Osteocyte (in vitro differentiated cells): Measurements from ENCODE around the gene KRT5. TPM values are rescaled to one million over a fixed set of nuclear protein-coding genes. Genes with fewer than 3 reads are reported as not detected.
A peak's percentile ranks its signal among the peaks of the same experiment; 100 is the strongest.

Experiments
- DNase-seq: peaks from one replicate; pipeline ENCODE4 v3.0.0; 2021; ENCODE audit warnings: mixed read lengths; ENCODE audit not compliant: unreplicated experiment; ENCODE audit errors: extremely low spot score
- H3K27ac Mint-ChIP-seq: one replicate; pipeline ENCODE4 v1.8.0; 2021; ENCODE audit warnings: mild to moderate bottlenecking, mixed read lengths; ENCODE audit not compliant: unreplicated experiment
- H3K27me3 Mint-ChIP-seq: one replicate; pipeline ENCODE4 v1.8.0; 2021; ENCODE audit warnings: mixed read lengths; ENCODE audit not compliant: unreplicated experiment
- H3K36me3 Mint-ChIP-seq: one replicate; pipeline ENCODE4 v1.8.0; 2021; ENCODE audit warnings: mixed read lengths; ENCODE audit not compliant: unreplicated experiment
- H3K4me1 Mint-ChIP-seq: one replicate; pipeline ENCODE4 v1.8.0; 2021; ENCODE audit warnings: mixed read lengths; ENCODE audit not compliant: unreplicated experiment
- H3K4me3 Mint-ChIP-seq: one replicate; pipeline ENCODE4 v1.8.0; 2021; ENCODE audit warnings: mild to moderate bottlenecking, moderate library complexity, mixed read lengths; ENCODE audit not compliant: unreplicated experiment
- H3K9me3 Mint-ChIP-seq: one replicate; pipeline ENCODE4 v1.8.0; 2021; ENCODE audit warnings: mixed read lengths; ENCODE audit not compliant: unreplicated experiment
- total RNA-seq: library from RNA; stranded (reverse); gene quantifications from 2 replicates; pipeline ENCODE4 v1.2.1, GENCODE V29; 2021
- TF ChIP-seq, protein P1 (sequence below): fragments of 200-600 bp; sonication (generic); IDR thresholded peaks from 2 replicates; pipeline ENCODE4 v1.5.0; 2021; ENCODE audit warnings: antibody characterized with exemption, mild to moderate bottlenecking, moderate library complexity

Gene KRT5
- total RNA-seq, 1 donor from 2014 or later, result not detected

DNA sequence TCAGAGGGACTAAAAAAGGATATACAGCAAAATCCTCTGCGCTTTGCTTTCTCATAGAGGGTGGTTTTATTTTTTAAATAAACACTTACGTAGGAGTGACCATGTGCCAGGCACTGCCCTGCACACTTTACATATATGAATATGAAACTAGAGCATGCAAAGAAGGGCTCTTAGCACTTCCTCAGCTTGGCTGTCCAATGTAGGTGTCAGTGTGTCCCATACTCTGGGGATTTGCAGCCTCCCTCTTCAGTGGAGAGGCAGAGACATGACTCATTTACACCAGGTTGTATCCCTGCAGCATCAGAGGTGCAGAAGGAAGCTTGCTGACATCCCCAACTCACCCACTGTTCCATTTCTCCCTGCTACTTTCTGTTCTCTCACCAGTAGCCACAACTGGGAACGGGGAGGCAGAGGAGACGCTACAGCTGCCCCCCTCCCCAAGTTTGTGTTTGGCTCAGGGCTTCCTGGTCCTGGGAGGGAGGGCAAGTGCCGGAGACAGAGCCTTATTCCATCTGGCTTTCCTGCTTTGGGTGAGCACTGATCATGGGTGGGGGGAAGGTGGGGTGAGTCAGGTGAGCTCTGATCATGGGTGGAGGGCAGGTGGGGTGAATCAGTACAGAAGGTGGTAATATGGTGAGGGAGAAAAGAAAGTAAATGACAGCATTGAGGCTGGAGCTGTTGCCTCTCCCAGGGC, 4.9 kb upstream of the KRT5 start:
- peak; percentile 63 for DNase-seq
- Mint-ChIP-seq H3K27me3 (peaks cover 16% of the 10 kb centered on the region), H3K4me1 (peaks cover 3% of the 10 kb centered on the region), H3K27ac (no peak overlapping the region), H3K9me3 (no peaks in the 10 kb centered on the region), H3K4me3 (no peak overlapping the region), H3K36me3 (no peaks in the 10 kb centered on the region)
- TF ChIP-seq, protein P1, sequence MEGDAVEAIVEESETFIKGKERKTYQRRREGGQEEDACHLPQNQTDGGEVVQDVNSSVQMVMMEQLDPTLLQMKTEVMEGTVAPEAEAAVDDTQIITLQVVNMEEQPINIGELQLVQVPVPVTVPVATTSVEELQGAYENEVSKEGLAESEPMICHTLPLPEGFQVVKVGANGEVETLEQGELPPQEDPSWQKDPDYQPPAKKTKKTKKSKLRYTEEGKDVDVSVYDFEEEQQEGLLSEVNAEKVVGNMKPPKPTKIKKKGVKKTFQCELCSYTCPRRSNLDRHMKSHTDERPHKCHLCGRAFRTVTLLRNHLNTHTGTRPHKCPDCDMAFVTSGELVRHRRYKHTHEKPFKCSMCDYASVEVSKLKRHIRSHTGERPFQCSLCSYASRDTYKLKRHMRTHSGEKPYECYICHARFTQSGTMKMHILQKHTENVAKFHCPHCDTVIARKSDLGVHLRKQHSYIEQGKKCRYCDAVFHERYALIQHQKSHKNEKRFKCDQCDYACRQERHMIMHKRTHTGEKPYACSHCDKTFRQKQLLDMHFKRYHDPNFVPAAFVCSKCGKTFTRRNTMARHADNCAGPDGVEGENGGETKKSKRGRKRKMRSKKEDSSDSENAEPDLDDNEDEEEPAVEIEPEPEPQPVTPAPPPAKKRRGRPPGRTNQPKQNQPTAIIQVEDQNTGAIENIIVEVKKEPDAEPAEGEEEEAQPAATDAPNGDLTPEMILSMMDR, result no peak

DNA sequence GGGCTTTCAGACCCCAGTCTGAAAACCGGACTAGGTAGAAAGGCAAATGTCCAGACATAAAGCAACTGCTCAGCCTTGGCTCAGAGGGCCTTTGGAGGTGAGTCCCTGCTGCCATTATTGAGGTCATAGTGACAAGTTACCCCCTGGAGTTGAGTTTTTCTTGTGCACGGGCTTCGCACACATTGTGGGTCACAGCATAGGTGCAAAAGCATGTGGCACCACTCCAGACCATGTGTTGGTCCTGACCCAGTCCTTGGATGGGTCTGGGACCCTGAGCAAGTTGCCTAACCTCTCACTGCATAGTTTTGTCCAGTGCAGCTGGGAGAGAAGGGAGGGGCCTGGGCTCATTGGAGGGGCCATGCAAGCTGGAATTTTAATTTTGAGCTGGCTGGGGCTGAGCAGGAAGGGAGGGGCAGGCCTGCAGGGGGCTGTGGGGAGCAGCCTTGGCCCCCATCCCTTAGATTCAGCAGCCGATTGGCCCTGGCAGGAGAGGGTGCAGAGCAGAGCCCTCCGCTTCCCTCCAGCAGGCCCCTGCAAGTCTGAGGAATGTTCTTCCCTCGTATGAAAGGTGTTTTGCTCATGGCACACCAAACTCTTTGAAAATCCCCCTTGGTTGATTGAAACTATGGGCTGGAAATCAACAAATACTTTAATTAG, 4.2 kb upstream of the KRT5 start:
- H3K4me3 Mint-ChIP-seq, result no peak overlapping the region
- H3K27me3 Mint-ChIP-seq, result peaks cover 17% of the 10 kb centered on the region
- H3K36me3 Mint-ChIP-seq, result no peaks in the 10 kb centered on the region
- DNase-seq, result peak; percentile 73
- TF ChIP-seq, protein P1, result no peak
- no peak overlapping the region for H3K27ac Mint-ChIP-seq
- no peaks in the 10 kb centered on the region for H3K9me3 Mint-ChIP-seq
- H3K4me1 Mint-ChIP-seq, result peaks cover 3% of the 10 kb centered on the region

DNA sequence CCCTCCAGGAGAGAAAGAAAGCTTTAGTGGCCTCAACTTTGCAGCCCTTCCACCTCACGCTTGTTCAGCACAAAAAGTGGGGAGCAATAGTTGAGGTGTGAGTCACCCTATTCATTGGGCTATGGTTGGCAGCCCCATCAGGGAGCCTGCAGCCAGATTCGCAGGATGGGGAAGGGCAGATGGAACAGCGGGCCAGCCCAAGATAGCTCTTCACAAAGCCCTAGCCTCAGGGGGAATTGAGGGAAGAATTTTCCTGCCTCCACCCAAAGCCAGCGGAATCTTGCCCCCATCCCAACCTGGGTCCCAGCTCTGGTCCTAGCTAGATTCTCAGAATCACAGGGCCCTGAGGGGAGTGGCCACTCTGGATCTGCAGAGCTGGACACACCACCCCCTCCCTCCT, 3.6 kb upstream of the KRT5 start:
- Mint-ChIP-seq H3K4me1 (peaks cover 3% of the 10 kb centered on the region), H3K36me3 (no peaks in the 10 kb centered on the region), H3K9me3 (no peaks in the 10 kb centered on the region), H3K27me3 (peaks cover 22% of the 10 kb centered on the region), H3K4me3 (no peak overlapping the region), H3K27ac (no peak overlapping the region)
- TF ChIP-seq, protein P1, result no peak
- peak; percentile 76 for DNase-seq

DNA sequence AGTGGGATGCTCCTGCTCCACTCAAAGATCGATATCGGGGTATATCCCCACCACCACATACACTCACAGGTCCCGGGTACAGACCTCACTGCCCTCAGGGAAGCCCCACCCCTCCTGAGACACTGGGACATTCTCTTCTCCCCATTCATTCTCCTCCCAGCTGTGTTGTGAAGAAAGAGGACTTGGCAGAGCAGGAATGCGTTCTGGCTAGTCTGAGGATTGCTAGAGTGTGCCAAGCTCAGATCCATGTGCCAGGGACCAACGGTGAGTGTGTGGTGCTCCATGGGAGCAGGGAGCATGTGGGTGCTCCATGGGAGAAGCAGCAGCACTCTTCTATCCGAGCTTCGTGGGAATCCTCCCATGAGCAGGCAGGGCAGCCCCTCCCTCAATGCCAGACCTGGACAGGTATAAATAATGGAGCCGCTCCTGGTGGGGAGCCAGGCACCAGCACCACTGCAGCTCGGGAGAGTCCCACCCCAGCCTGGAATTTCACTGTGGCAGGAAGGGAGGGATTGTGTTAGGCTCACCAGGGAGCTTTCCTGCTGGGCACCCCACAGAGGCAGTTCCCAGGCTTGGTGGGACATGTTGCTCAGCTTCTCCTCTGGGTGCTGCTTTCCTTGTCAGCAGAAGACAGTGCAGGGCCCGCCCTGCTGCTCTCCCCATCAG, 2.3 kb upstream of the KRT5 start:
- H3K27me3 Mint-ChIP-seq, result peaks cover 30% of the 10 kb centered on the region
- H3K4me3 Mint-ChIP-seq, result no peak overlapping the region
- peaks cover 3% of the 10 kb centered on the region for H3K4me1 Mint-ChIP-seq
- DNase-seq, result peak; percentile 72
- no peak overlapping the region for H3K27ac Mint-ChIP-seq
- no peaks in the 10 kb centered on the region for H3K36me3 Mint-ChIP-seq
- no peaks in the 10 kb centered on the region for H3K9me3 Mint-ChIP-seq
- TF ChIP-seq, protein P1, result no peak
